Mucosa of descending colon (tissue), 3 donors: ENCODE results near the gene ZFAND4. TPM values are rescaled to one million over a fixed set of nuclear protein-coding genes. Genes with fewer than 3 reads are reported as not detected.

Source experiments
- ATAC-seq: fragments of 200-7000 bp; cut with Tn5 transposase; one replicate; pipeline ENCODE4 v1.9.1; 2020; ENCODE audit warnings: mild to moderate bottlenecking, moderate library complexity
- DNase-seq, 3 donors: peaks; one replicate each; pipeline ENCODE4 v3.0.0-alpha.2; 2020
- H3K36me3 ChIP-seq: fragments of 200-600 bp; one replicate; pipeline ENCODE4 v1.8.0; 2021; ENCODE audit warnings: low read depth, mild to moderate bottlenecking
- H3K4me1 ChIP-seq: fragments of 200-600 bp; one replicate; pipeline ENCODE4 v1.8.0; 2021; ENCODE audit warnings: low read depth, mild to moderate bottlenecking
- H3K4me3 ChIP-seq: fragments of 200-600 bp; one replicate; pipeline ENCODE4 v1.8.0; 2021; ENCODE audit warnings: mild to moderate bottlenecking
- H3K9me3 ChIP-seq: fragments of 200-600 bp; one replicate; pipeline ENCODE4 v1.8.0; 2021; ENCODE audit warnings: mild to moderate bottlenecking
- intact Hi-C, 2 donors: fragments of 100-400 bp; cut with DNase I in 1 of 2; cut with micrococcal nuclease in 1 of 2; formaldehyde crosslinking; loops; one replicate each; pipeline versions ENCODE4 v1.11.0 to v1.11.1; 2022; cut with DNase I, micrococcal nuclease
- total RNA-seq, 3 donors: library from RNA; stranded (reverse); fragmentation: NEBNext Ultra II Directional in 2 of 3; extraction: Animal tissue kit (Norgen Biotek cat#: 25700) in 2 of 3; gene quantifications; one replicate each; pipeline versions ENCODE4 v1.2.1 to v1.2.4, GENCODE V29; 2021 to 2023
- TF ChIP-seq, protein P1 (sequence below): fragments of 200-600 bp; IDR thresholded peaks from one replicate; pipeline ENCODE4 v1.8.0; 2022; ENCODE audit warnings: antibody characterized with exemption, mild to moderate bottlenecking
- donor health status: DM: no; HTN: no; CAD: no; lungs with moderate emphysema.
- donor health status: DM: no; HTN: no; CAD: no.
- donor health status: DM: no; HTN: yes; CAD: no.

The ZFAND4 gene
- total RNA-seq, 3 donors from 2014 or later = 15.5 to 22.1 (median 21.5) TPM

DNA sequence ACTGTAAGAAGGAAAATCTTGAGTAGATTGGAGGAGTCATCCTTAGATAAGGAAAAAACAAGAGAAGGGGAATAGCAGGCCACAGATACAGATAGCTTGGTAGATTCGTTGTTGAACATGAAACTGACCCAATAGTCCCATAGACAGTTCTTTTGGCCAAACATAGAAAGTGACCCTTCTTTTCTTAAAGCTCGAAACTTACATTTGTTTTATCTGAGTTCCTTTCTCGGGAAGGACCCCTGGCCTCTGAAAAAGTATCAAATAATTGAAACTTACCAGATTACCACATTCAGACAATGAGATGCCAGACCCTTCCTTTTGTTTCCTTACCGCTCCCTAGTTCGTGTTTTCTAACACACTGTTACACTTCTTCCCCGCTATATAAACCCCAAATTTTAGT is 72.9 kb downstream of the ZFAND4 start:
- intact Hi-C loops = loop anchor here in 1 of 2 donors (10.0 kb wide), 1 partner anchor 125 kb away; no protein-coding TSS in a partner anchor
- DNase-seq (no peak), ATAC-seq (no peak)
- TF ChIP-seq, protein P1, sequence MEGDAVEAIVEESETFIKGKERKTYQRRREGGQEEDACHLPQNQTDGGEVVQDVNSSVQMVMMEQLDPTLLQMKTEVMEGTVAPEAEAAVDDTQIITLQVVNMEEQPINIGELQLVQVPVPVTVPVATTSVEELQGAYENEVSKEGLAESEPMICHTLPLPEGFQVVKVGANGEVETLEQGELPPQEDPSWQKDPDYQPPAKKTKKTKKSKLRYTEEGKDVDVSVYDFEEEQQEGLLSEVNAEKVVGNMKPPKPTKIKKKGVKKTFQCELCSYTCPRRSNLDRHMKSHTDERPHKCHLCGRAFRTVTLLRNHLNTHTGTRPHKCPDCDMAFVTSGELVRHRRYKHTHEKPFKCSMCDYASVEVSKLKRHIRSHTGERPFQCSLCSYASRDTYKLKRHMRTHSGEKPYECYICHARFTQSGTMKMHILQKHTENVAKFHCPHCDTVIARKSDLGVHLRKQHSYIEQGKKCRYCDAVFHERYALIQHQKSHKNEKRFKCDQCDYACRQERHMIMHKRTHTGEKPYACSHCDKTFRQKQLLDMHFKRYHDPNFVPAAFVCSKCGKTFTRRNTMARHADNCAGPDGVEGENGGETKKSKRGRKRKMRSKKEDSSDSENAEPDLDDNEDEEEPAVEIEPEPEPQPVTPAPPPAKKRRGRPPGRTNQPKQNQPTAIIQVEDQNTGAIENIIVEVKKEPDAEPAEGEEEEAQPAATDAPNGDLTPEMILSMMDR = no peak
- Histone ChIP-seq H3K9me3 (no peaks in the 10 kb centered on the region), H3K4me3 (no peak overlapping the region), H3K36me3 (no peaks in the 10 kb centered on the region), H3K4me1 (peaks cover 4% of the 10 kb centered on the region)

DNA sequence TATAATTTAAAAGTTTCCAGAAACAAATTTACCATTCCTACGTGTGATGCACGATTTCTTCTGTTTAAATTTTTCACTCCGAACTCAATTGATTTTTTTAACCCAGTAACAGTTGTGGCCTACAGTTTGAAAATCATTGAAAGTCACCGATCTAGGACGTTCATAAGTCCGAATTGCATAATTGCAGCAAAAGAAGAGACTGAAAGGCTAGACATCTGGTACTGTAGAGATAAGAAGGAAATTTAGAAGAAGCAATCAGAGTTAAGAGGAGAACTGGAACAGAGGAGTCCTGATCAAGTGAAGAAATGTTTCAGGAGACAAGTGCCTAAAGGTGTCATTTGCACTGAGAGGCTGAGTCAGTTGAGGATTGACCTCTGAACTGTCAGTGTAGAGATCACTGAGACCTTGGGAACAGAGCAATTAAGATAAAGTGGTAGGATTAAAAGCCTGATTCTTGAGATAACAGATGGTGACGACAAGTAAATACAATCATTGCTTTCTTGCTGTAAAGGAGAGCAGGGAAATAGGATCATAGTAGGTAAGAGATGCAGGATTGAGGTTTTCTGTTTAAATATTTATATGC is 73.5 kb downstream of the ZFAND4 start:
- no peak for DNase-seq
- intact Hi-C loops = loop anchor here in 1 of 2 donors (10.0 kb wide), 1 partner anchor 124 kb away; no protein-coding TSS in a partner anchor
- H3K9me3 ChIP-seq = no peaks in the 10 kb centered on the region
- TF ChIP-seq, protein P1 = no peak
- H3K4me1 ChIP-seq = peaks cover 4% of the 10 kb centered on the region
- peak; percentile 39 for ATAC-seq
- H3K36me3 ChIP-seq = no peaks in the 10 kb centered on the region
- H3K4me3 ChIP-seq = no peak overlapping the region

DNA sequence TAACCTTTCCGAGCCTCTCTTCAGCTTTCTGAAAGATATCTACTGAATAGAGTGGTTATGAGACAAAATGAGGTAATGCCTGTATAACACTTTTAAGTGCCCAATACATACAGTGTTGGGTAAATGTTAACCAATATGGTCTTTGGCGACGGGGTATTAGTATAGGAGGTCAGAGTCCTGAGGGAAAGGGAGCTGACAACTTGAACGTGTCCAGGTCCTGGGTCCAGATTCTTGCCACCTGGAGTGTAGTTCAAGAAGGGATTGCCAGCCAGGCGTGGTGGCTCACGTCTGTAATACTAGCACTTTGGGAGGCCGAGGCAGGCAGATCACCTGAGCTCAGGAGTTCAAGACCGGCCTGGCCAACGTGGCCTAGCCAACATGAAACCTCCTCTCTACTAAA is 76.0 kb downstream of the ZFAND4 start:
- intact Hi-C loops = loop anchor here in 1 of 2 donors (10.0 kb wide), 1 partner anchor 122 kb away; no protein-coding TSS in a partner anchor
- Histone ChIP-seq H3K9me3 (no peaks in the 10 kb centered on the region), H3K4me1 (peaks cover 16% of the 10 kb centered on the region), H3K4me3 (no peak overlapping the region), H3K36me3 (no peaks in the 10 kb centered on the region)
- DNase-seq (no peak), ATAC-seq (no peak)
- TF ChIP-seq, protein P1 = no peak

DNA sequence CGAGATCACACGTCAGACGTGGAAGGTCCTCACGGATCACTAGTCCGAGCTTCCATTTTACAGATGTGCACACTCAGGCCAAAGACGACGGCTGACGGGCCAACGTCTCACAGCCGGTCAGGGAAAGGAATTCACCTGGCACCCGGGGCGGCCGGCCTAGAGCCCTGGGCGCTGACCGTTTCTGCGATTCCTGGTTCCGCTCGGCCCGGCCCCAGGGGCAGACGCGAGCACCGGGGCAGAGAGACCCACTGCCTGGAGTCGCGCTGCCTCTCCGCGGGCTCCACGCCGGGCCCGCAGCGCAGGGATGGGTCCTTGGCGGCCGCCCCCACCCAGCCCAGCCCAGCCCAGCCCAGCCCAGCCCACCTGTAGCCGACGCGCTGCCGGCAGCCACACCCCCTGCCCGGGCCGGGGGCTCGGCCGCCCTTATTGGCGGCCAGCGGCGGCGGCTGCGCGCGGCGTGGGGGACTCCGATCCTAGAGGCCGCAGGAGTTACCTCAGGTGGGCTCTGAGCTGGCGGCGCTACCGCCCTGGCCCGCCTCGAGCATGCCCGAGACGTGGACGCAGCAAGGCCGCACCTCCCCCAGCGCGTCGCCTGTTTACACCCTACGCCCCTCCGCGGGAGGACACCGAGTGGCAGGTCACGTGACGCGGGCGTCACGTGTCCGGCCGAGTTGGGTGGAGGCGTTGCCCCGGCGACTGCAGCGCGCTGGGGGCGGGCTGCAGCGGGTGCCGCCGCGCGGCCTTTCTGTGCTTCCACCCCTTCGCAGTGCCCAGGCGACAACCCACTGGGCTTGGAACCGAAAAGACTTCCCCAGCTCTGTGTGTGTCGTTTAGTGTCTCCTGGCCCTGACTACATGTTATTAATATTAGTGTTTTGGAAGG is 78.1 kb downstream of the ZFAND4 start:
- Histone ChIP-seq H3K4me1 (peaks cover 12% of the 10 kb centered on the region), H3K4me3 (peak overlapping the region; percentile 59), H3K9me3 (no peaks in the 10 kb centered on the region), H3K36me3 (no peaks in the 10 kb centered on the region)
- TF ChIP-seq, protein P1 = no peak
- DNase-seq (peak; percentile 94 to 96 (median 96)), ATAC-seq (peak; percentile 94)
- intact Hi-C loops = loop anchor here in 1 of 2 donors (10.0 kb wide), 1 partner anchor 120 kb away; no protein-coding TSS in a partner anchor

DNA sequence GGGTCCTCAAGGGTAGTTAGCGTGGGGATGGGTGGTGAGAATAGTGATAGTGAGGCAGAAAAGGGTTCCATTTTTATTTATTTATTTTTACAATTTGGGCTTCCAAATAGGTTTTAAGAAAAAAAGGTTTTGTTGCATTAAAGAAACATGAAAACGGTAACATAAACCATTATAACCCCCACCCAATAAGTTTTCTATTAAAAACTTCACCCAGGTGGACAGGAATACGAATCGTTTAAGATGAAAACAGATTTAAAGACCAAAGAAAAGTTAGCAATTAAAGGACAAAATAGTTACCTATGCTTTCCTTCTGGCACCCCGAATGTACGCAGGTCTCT is 78.7 kb downstream of the ZFAND4 start:
- no peaks in the 10 kb centered on the region for H3K9me3 ChIP-seq
- DNase-seq (no peak), ATAC-seq (no peak)
- no peaks in the 10 kb centered on the region for H3K36me3 ChIP-seq
- peak overlapping the region; percentile 59 for H3K4me3 ChIP-seq
- peaks cover 12% of the 10 kb centered on the region for H3K4me1 ChIP-seq
- TF ChIP-seq, protein P1 = no peak
- intact Hi-C loops = loop anchor here in 1 of 2 donors (10.0 kb wide), 1 partner anchor 119 kb away; no protein-coding TSS in a partner anchor
